ENCODE data around the gene ZNF184.
A peak's percentile ranks its signal among the peaks of the same experiment; 100 is the strongest.
"Not testable (repeated sequence)": the region's sequence is repeated elsewhere in the genome, so short reads cannot be mapped to it uniquely, and the experiment has no call there.

The ZNF184 gene

DNA sequence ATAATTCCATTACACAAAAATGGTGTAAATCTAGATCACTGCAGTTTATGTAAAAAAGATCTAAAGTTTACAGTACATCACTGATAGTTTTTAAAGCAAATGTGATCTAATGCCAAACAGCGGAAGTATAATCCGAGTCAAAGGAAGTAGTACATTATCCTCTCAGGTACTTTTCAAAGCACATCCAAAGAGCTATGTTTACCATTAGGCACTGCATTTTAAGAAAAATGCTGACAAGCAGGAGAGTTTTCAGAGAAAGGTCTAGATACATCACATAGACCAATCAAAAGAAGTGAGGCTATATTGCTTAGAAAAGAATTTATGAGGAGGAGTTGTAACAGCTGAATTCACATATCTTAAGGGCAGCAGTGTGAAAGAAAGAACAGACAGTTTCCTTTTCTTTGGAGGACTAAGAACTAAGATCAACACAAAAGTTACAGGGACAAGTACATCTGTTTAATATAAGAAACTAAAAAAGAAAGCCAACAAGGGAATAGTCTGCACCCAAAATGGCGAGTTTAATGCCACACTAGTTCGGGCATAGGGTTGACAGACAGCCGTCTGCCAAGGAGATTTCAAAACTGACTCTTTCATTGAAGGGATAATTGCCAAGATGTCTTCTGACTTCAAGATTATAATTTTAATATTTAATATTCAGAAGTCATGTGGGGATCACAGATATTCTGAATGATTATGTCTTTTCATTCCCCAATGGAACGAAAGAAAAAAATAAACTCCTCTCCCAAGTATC lies 1.4 kb downstream of the ZNF184 start:
- Mint-ChIP-seq H3K4me3 (peak overlapping the region; percentile 96), H3K27me3 (no peaks in the 10 kb centered on the region), H3K9me3 (no peaks in the 10 kb centered on the region), H3K4me1 (ENCODE audit: low read depth) (peaks cover 50% of the 10 kb centered on the region), H3K27ac (peak overlapping the region; percentile 98), H3K36me3 (ENCODE audit: low read depth) (peaks cover 62% of the 10 kb centered on the region)
- no peak for DNase-seq

DNA sequence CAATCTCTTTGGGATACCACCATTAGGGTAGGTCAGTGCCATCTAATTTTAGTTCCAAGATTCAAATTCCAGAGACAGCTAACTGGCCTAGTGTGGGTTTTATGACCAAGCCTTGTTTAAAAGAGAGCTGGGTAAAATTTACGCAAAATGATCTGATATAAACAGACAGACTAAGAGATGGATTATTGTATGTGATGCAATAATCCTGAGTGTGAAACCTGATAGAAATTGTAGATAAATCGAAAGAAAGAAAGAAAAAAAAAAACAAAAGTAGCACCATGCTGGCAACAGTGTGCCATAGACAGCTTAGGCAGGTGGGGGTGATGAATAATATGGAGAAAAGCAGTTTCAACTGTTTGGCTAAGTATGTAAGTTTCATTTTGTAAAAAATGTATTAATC lies 2.9 kb downstream of the ZNF184 start:
- Mint-ChIP-seq H3K27me3 (no peaks in the 10 kb centered on the region), H3K27ac (no peak overlapping the region), H3K36me3 (ENCODE audit: low read depth) (peaks cover 74% of the 10 kb centered on the region), H3K9me3 (no peaks in the 10 kb centered on the region), H3K4me3 (no peak overlapping the region), H3K4me1 (ENCODE audit: low read depth) (peaks cover 57% of the 10 kb centered on the region)
- no peak for DNase-seq

DNA sequence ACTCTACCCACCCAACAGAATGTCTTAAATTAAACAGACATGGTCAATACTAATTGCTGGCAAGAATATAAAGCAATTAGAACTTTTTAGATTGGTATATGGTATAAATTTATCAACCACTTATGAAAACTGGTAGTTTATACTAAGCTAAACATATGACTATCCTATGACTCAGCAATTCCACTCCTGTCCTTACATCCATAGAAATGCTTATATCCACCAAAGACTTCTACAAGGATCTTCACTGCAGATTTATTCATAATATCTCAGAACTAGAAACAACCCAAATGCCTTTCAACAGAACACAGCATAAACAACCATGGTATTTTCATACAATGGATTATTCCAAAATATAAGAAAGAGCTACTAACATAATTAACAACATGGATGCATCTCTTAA lies 4.6 kb downstream of the ZNF184 start:
- Mint-ChIP-seq H3K27ac (no peak overlapping the region), H3K27me3 (no peaks in the 10 kb centered on the region), H3K36me3 (ENCODE audit: low read depth) (peaks cover 90% of the 10 kb centered on the region), H3K9me3 (no peaks in the 10 kb centered on the region), H3K4me1 (ENCODE audit: low read depth) (peaks cover 65% of the 10 kb centered on the region), H3K4me3 (no peak overlapping the region)
- DNase-seq: no peak

DNA sequence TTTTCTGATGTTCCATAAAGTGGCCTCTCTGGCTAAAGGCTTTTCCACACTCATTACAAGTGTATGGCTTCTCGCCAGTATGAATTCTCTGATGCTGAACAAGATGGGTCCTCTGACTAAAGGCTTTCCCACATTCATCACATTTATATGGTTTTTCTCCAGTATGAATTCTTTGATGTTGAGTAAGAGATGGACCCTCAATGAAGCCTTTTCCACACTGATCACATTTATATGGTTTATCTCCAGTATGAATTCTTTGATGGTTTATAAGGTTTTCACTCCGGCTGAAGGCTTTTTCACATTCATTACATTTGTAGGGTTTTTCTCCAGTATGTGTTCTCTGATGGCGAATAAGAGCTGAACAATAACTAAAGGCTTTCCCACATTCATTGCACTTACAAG lies 20.4 kb downstream of the ZNF184 start:
- Mint-ChIP-seq H3K36me3 (ENCODE audit: low read depth) (peaks cover 98% of the 10 kb centered on the region), H3K9me3 (peaks cover 86% of the 10 kb centered on the region), H3K27ac (no peak overlapping the region), H3K4me3 (no peak overlapping the region), H3K27me3 (no peaks in the 10 kb centered on the region), H3K4me1 (ENCODE audit: low read depth) (no peaks in the 10 kb centered on the region)
- no peak for DNase-seq

DNA sequence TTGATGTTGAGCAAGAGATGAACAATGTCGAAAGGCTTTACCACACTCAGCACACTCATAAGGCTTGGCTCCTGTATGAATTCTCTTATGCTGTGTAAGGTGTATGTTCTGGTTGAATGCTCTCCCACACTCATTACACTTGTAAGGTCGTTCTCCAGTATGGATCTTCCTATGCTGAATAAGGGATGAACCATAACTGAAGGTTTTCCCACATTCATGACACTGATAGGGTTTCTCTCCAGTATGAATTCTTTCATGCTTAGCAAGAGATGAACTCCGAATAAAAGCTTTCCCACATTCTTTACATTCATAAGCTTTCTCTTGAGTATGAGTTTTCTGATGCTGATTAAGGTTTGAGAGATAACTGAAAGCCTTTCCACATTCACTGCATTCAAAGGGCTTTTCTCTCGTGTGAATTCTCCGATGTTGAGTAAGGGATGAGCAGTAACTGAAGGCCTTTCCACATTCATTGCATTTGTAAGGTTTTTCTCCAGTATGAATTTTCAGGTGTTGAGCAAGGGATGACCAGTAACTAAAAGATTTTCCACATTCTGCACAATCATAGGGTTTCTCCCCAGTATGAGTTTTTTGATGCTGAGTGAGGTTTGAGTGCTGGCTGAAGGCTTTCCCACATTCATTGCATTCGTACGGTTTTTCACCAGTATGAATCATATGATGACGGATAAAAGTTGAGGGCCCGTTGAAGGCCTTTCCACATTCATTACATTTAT lies 21.1 kb downstream of the ZNF184 start:
- Mint-ChIP-seq H3K27me3 (no peaks in the 10 kb centered on the region), H3K9me3 (peaks cover 84% of the 10 kb centered on the region), H3K36me3 (ENCODE audit: low read depth) (peaks cover 96% of the 10 kb centered on the region), H3K27ac (no peak overlapping the region), H3K4me3 (no peak overlapping the region), H3K4me1 (ENCODE audit: low read depth) (no peaks in the 10 kb centered on the region)
- no peak for DNase-seq

DNA sequence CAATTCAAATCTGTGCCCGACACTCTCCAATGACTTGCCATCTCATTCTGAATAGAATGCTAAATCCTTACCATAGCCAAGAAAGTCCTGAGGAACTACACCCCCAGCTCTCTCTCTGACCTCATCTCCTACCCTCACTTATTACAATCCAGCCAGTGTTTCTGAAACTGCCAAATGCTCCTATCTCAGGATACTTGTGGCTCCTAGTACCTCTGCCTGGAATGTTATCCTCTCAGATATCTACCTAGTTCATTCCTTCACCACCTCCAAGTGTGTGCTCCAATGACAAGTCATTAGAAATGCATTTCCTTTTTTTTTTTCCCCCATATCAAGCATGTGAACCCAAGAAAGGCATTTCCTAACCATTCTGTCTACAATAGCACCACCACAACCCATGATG lies 24.4 kb downstream of the ZNF184 start:
- Mint-ChIP-seq H3K9me3 (peaks cover 61% of the 10 kb centered on the region), H3K27me3 (no peaks in the 10 kb centered on the region), H3K4me3 (no peak overlapping the region), H3K4me1 (ENCODE audit: low read depth) (no peaks in the 10 kb centered on the region), H3K27ac (no peak overlapping the region), H3K36me3 (ENCODE audit: low read depth) (peaks cover 70% of the 10 kb centered on the region)
- no peak for DNase-seq

DNA sequence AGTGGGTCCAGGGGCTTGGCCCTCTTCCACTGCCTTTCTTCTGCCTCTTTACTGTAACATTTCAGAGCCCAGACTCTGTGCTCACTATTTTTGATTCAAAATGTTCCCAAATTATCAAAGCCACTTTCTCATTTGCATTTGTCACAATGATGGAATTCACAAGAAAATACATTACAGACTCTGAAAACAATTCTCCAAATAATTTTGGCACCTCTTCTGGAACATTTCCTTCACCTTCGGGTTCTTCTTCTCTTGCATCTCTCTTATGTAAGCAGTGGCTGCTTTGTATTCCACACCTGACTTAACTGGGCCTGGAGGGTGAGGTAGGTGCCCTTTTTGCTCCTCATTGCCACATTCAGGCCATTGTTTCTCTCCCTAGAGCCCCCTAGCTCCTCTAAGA lies 30.0 kb downstream of the ZNF184 start:
- Mint-ChIP-seq H3K4me1 (ENCODE audit: low read depth) (no peaks in the 10 kb centered on the region), H3K27me3 (no peaks in the 10 kb centered on the region), H3K36me3 (ENCODE audit: low read depth) (peaks cover 23% of the 10 kb centered on the region), H3K9me3 (peaks cover 35% of the 10 kb centered on the region), H3K4me3 (no peak overlapping the region), H3K27ac (no peak overlapping the region)
- no peak for DNase-seq

DNA sequence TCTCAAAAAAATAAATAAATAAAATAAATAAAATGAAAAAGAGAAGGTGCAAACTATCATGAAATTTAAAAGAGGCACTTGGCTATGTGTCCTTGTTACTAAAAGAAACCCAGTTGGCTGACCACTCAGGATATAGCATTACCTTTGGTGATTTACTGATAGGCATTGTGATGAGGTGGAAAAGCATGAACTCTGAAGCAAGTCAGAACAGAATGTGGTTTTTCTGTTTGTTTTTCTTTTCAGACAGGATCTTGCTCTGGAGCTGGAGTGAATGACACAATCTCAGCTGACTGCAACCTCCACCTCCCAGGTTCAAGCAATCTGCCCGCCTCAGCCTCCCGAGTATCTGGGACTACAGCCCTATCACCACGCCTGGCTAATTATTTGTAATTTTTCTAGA lies 31.9 kb downstream of the ZNF184 start:
- Mint-ChIP-seq H3K27me3 (peaks cover 3% of the 10 kb centered on the region), H3K36me3 (ENCODE audit: low read depth) (peaks cover 10% of the 10 kb centered on the region), H3K9me3 (peaks cover 29% of the 10 kb centered on the region), H3K27ac (no peak overlapping the region), H3K4me3 (no peak overlapping the region), H3K4me1 (ENCODE audit: low read depth) (no peaks in the 10 kb centered on the region)
- no peak for DNase-seq

DNA sequence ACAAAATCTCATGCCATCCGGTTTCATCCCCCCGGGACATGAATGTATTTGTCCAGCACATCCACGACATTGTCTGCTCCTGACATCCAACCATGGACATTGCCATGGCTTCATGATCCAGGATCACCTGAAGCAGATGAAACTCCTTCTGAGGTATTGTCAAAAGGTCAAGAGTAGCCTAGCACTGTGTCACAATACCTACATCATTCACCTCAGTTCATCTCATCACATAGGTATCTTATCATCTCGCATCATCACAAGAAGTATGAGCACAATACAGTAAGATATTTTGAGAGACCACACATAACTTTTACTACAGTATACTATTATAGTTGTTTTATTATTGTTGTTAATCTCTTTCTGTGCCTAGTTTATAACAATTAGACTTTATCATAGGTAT lies 33.5 kb downstream of the ZNF184 start:
- Mint-ChIP-seq H3K4me1 (ENCODE audit: low read depth) (no peaks in the 10 kb centered on the region), H3K4me3 (no peak overlapping the region), H3K36me3 (ENCODE audit: low read depth) (peaks cover 6% of the 10 kb centered on the region), H3K27ac (no peak overlapping the region), H3K9me3 (peaks cover 26% of the 10 kb centered on the region), H3K27me3 (peaks cover 5% of the 10 kb centered on the region)
- no peak for DNase-seq

DNA sequence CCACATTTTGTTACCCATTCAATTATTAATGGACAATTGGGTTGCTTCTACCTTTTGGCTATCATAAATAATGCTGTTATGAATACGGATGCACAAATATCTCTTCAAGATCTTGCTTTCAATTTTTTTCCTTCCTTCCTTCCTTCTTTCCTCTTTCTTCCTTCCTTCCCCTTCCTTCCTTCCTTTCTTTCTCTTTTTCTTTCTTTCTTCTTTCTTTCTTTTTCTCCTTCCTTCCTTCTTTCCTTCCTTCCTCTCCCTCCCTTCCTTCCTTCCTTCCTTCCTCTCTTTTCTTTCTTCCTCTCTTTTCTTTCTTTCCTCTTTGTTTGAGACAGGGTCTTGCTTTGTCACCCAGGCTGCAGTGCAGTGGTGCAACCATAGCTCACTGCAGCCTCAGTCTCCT lies 39.2 kb downstream of the ZNF184 start:
- H3K4me1 Mint-ChIP-seq (ENCODE audit: low read depth): no peaks in the 10 kb centered on the region
- no peak for DNase-seq
- no peak overlapping the region for H3K4me3 Mint-ChIP-seq
- no peak overlapping the region for H3K27ac Mint-ChIP-seq
- peaks cover 22% of the 10 kb centered on the region for H3K27me3 Mint-ChIP-seq
- H3K36me3 Mint-ChIP-seq (ENCODE audit: low read depth): no peaks in the 10 kb centered on the region
- peaks cover 9% of the 10 kb centered on the region for H3K9me3 Mint-ChIP-seq

DNA sequence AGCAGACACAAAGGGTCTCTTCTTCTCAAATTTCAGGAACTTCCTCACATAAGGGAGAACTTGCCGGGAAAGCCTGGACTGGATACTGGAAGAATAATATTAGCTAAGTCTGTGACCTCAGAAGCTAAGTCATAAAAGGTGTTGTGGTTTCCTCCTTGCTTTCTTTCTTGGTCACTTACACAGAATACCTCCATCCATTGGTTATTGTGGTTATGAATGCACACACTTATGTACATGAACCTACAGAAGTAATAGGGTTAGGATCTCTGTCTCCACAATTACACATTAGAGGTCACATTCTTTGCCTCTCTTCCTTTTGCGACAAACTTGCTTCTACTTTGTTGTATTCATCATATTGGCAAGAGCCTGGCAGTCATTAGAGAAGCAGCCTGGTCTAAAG lies 43.9 kb downstream of the ZNF184 start:
- no peak for DNase-seq
- peaks cover 17% of the 10 kb centered on the region for H3K27me3 Mint-ChIP-seq
- H3K4me1 Mint-ChIP-seq (ENCODE audit: low read depth): no peaks in the 10 kb centered on the region
- no peak overlapping the region for H3K4me3 Mint-ChIP-seq
- peaks cover 6% of the 10 kb centered on the region for H3K9me3 Mint-ChIP-seq
- no peaks in the 10 kb centered on the region for H3K36me3 Mint-ChIP-seq (ENCODE audit: low read depth)
- H3K27ac Mint-ChIP-seq: no peak overlapping the region

DNA sequence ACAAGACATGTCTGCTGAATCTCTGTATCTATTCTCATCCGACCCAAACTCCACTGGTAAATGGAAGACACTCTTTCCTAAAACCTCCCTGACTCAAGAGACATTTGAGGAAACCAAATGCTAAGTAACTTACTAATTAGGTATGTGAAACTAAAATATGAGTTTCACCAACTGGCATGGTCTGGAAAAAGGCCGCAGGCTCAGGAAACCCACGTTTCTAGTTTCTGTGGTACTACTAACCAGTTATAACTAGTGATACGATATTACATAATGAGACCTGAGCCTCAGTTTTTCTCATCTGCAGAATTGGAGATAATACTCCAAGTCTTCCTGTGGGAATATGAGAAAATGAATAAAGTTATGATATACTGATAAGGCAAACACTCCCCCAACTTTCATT lies 44.4 kb downstream of the ZNF184 start:
- Mint-ChIP-seq H3K4me3 (no peak overlapping the region), H3K27me3 (peaks cover 17% of the 10 kb centered on the region), H3K4me1 (ENCODE audit: low read depth) (no peaks in the 10 kb centered on the region), H3K36me3 (ENCODE audit: low read depth) (no peaks in the 10 kb centered on the region), H3K9me3 (peaks cover 6% of the 10 kb centered on the region), H3K27ac (no peak overlapping the region)
- DNase-seq: no peak

DNA sequence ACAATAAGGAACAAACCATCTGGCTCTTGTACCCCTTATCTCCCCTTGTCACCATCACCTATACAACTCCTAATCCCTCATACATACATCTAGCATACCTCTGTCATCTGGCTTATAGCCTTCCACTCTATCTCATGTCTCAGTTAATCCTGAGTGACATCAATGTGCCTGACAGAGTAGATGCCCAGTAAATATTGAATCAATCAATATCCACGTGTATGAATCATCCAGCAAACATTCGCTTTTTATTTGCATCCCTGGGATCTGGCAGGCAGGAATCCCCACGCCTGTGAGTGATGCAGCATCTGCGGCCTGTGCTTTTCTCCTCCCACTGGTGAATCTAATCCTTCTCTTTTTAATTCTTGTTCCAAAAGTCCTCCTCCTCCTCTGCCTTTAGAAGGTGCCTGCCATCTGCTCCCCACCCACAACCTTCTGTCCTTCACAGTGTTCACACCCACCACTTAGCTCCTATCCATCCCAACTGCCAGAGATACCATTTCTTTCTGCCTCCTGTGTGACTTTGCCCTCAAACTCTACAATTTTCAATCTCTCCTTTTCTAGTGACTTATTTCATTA lies 46.8 kb downstream of the ZNF184 start:
- Mint-ChIP-seq H3K27me3 (peaks cover 27% of the 10 kb centered on the region), H3K9me3 (peaks cover 6% of the 10 kb centered on the region), H3K4me3 (no peak overlapping the region)

DNA sequence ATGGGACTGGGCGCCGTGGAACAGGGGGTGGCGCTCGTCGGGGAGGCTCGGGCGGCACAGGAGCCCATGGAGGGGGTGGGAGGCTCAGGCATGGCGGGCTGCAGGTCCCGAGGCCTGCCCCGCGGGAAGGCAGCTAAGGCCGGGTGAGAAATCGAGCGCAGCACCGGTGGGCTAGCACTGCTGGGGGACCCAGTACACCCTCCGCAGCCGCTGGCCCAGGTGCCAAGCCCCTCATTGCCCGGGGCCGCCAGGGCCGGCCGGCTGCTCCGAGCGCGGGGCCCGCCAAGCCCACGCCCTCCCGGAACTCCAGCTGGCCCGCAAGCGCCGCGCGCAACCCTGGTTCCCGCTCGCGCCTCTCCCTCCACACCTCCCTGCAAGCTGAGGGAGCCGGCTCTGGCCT lies 48.1 kb downstream of the ZNF184 start:
- not testable (repeated sequence) for H3K4me1 Mint-ChIP-seq (ENCODE audit: low read depth); H3K27ac Mint-ChIP-seq; H3K9me3 Mint-ChIP-seq; H3K4me3 Mint-ChIP-seq; DNase-seq; H3K36me3 Mint-ChIP-seq (ENCODE audit: low read depth)
- peaks cover 34% of the 10 kb centered on the region for H3K27me3 Mint-ChIP-seq

More for the DNA sequence above, 46.8 kb downstream of the ZNF184 start:
- no peak for DNase-seq
- no peak overlapping the region for H3K27ac Mint-ChIP-seq
- no peaks in the 10 kb centered on the region for H3K36me3 Mint-ChIP-seq (ENCODE audit: low read depth)
- H3K4me1 Mint-ChIP-seq (ENCODE audit: low read depth): no peaks in the 10 kb centered on the region

DNA sequence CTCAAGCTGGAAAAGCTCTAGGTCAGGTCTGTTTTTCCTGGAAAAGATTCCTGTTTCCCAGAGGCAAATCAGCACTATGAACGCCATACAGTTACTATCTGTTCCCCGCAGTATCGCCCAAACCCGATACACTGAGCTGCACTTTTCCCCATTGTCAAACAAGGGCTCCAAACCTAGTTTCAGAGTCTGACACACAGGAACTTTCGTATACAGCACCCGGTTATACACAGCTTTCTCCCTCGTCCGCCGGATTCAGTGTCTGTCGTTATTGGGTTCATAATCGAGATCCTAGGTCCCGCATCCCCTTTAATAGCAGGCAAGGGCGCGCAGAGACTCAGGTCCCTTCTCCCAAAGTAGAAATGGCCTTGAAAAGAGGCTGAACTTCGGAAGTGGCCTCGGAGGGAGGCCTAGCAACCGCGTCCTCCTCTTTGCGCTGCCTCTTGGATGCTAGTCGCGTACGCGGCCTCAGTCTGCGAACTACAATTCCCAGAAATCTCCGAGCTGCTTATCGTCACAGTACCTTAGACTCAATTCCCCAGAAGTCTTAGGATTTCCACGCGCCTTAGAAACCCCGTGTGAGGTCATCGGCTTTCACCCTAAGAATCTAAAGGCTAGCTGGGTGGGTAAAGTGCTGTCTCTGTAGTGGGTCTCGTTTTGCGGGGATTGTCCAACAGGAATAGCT lies 50.1 kb downstream of the ZNF184 start:
- DNase-seq: no peak
- no peaks in the 10 kb centered on the region for H3K4me1 Mint-ChIP-seq (ENCODE audit: low read depth)
- H3K4me3 Mint-ChIP-seq: no peak overlapping the region
- no peak overlapping the region for H3K27ac Mint-ChIP-seq
- no peaks in the 10 kb centered on the region for H3K9me3 Mint-ChIP-seq
- peaks cover 35% of the 10 kb centered on the region for H3K27me3 Mint-ChIP-seq
- H3K36me3 Mint-ChIP-seq (ENCODE audit: low read depth): no peaks in the 10 kb centered on the region

Data from activated T-cell treated with anti-CD3 and anti-CD28 coated beads, Interleukin-2, amount 50 U/mL, for 24 hours (primary cell).